Amniotic stem cell (primary cell): ENCODE measurements around the gene ZFP36L1.
A peak's percentile ranks its signal among the peaks of the same experiment; 100 is the strongest.
"Not testable (repeated sequence)": the region's sequence is repeated elsewhere in the genome, so short reads cannot be mapped to it uniquely, and the experiment has no call there.

Source experiments
- DNase-seq: peaks from one replicate; lab custom pipeline; 2025; lab: John Stamatoyannopoulos, UW

The ZFP36L1 gene

DNA sequence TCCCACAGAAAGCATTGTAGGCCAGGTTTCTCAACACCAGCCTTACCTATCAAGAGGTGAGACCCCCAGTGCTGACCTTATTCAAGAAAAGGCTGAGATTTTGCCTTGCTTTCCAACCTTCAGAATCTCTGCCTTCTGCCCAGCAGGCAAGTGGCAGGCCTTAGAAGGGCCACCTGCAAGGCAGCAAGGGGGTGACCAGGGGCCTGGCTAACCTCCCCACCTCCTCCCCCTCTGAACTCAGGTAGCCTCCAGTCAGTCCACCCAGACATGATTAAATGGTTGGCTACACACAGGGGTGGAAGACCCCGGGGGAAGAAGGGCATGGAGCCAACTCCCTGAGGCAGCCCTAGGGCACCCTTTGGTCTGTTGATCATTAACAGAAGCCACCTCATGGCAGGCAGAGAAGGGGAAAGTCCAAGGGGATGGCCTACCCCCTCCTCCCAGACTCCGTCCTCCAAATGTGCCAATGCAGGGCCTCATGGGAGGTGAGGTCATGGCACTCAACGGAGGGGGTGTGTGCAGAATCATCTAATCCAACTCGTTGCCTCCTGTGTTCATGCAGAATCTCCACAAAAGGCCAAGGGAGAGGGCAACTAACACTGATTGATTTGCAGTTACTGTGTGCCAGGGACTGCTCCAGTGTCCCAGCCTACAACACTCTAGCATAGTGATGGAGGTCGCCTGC lies 8.5 kb downstream of the ZFP36L1 start:
- no peak for DNase-seq

DNA sequence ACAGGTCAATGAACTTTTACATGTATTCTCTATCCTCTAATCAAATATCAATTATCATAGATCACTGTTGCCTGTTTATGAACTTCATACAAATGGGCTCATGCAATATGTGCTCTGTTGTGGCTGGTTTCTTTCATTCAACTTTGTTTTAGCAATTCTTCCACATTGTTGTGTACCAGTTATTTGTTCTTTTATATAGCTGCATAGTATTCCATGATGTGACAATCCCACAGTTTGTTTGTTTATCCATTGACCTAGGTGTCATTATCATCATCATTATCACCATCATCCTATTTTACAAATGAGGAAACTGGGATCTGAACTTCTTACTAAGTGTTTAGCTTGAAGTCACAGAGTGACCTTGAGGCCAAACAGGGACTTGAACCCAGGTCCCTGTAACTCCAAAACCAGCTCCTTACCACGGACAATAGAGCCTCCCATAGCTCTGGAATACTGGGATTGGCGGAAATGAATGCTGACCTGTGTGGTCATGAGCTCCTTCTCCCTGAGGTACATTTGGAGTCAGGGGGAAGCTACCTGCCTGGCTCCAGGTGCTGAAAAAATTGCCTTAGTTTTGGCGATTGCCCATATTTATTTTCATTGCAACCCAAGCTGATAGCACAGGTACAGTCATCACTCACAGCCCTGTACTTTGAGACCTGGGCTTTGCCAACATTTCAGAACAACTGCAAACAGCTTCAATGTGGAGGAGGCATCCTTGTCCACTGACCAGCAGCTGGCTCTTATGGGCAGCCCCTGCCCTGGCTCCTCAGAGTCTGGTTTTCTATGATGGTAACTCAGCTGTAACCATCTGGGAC lies 9.2 kb downstream of the ZFP36L1 start:
- DNase-seq = no peak

DNA sequence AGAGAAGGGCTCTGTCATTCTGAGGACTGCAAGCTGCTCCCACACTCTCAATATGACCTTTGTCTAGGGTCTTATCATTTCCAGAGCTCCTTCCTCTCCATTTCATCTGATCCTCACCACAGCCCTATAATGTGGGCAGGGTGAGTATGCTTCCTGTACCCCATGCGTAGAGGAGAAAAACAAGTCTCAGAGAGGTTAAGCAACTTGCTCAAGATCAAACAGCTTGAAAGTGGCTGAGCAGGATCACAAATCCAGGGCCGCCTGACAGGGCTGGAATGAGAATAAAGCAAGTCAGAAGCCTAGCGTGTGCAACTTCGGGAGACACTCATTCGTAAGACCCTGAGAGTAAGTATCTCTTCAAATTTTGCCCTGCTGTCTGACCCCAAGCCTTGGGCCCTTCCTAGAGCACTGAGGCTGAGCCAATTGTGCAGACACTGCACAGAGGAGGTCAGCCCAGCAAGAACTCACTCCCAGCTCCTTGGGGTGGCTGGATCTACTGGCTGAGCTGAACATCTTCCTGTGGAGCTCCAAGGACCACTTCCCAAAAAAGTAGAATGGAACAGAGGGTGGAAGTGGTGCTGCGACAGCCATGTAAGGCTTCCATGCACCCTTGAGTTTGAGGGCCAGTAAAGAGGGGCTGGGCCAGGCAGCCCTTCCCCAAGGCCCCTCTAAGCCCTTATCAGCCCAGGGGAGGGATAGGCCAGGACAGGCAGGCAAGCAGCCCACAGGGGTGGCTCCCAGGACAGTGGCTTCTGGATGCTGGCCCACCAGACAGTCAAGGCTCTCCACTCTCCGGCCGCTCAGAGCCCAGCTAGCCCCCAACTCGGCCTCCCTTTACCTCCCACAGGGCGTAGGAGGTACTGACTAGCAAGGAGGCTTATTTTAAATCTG lies 10.5 kb downstream of the ZFP36L1 start:
- DNase-seq = no peak

DNA sequence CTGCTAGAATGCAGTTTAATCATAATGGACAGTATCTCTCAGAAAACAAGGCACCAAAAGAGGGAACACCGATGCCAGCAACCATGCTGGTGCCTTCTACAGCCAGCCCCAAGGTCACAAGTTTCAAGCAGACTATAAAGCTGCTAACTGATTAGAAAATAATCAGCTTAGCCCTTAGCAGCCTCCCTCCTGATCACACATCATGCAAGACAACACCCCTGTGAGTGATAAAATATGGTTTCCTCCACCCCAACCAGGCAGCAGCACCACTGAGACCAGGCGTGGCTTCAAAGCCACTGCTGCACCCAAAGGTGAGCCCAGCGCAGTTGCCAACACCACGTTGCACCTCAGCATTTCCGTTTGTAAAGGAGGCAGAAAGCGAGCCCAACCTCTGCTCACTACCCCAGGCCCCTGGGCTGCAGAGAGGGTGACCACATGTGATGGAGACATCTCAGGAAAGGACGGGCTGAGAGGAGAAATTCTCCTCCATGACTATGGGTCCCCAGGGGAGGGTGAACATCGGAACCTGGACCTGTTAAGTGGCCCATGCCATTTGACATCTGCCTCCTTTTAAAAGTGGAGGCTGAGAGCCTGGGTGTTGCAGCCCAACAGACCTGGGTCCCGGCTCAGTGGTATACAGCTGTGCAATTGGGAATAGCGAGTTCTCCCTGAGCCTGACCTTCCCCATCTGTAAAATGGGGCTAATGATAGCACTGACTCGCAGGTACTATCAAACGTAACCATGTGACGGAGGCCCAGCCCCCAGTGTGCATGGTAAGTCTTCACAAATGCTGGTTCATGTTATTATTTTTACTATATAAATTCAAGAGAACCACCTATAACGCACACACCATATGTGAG lies 11.5 kb downstream of the ZFP36L1 start:
- no peak for DNase-seq

DNA sequence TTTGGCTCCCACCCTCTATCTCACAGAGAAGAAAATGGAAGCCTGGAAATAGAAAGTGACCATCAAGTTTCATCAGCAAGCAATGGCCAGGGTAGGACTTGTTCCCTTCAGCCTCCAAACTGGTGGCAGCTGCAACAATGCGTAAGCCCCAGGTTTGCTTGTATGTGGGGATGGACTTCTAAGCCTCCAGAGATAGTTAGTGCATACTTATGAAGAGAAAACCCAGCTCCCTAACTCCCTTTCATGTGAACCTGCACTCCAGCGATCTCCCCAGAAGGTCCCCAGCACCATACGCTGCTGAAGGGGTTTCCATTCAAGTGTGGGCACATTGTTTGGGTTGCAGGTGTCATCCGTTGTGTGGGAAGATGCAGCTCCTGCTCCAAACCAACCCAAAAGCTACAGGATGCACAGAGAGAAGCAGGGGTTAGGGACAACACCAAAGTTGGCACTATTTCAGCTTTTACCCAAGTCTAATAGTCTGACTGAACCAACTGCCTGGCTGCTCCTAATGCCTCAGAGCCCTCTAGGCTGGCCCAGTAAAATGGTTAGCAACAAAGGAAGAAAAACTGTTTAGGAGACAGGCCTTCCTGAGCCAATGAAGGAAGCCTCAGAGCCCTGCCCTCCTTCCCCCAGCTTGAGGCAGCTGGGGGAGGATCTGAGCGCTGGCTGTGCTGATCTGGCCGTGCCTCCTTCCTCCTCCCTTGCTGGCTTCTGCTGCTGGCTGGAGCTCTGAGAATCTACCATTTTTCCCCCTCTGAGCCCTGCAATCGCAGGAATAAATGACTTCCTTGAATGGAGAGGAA lies 12.3 kb downstream of the ZFP36L1 start:
- DNase-seq = no peak

GRCh38 chr14:68779761-68780323 lies 13.0 kb downstream of the ZFP36L1 start:
- DNase-seq = peak; percentile 45

- no peak for DNase-seq
These were observed 15.2 kb downstream of the ZFP36L1 start for GRCh38 chr14:68777644-68778043.

- DNase-seq = no peak
These were observed 17.2 kb downstream of the ZFP36L1 start for GRCh38 chr14:68775614-68776126.

GRCh38 chr14:68774771-68775613 lies 17.9 kb downstream of the ZFP36L1 start:
- peak; percentile 71 for DNase-seq

DNA sequence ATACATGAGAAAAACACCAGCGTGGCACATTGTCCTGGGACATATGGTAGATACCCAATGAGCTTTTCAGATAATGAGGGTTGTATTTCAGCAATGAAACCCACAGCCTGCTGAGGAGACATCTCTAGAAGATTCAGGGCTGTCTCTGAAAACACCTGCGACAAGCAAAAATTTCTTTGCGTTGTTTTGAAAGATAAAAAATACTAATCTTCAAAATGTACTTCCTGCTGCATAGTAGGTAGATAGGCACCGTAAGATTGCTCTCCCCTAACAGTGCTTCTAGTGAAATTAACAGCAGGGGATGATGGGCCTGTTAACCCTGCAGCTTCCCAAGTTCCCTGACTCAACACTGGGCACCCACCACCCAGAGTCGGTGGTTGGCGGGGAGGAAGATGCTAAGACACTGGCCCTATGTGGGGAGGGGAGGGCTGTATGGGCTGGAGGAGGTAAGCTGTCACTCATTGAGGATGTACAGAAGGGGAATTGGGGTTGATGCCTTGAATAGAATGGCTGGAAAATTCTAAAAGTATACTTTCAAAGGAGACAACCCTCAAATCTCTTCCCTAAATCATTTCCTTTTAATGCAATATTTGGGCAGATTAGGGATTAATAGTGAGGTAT lies 20.0 kb downstream of the ZFP36L1 start:
- DNase-seq = no peak

DNA sequence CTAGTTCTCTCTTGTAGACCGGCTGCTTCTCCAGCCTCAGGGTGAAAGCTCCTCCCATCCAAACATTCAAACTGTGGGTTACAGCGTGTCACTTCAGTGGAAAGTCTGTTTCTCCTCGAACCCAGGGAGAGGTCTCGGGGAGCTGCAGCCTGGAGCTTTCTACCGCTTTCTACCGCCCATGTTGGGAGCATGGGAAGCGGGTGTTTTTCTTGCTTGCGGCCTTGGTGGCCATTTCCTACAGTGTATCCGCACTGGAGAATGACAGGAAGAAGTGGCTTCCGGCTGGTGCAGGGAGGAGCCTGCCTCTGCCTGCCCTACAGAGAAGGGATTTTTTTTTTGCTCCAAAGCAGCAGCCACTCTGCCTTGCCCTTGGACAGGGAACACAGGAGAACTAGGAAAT lies 21.2 kb downstream of the ZFP36L1 start:
- DNase-seq = no peak

- DNase-seq = no peak
These were observed 22.1 kb downstream of the ZFP36L1 start for GRCh38 chr14:68770553-68771286.

GRCh38 chr14:68770051-68770450 lies 22.8 kb downstream of the ZFP36L1 start:
- no peak for DNase-seq

DNA sequence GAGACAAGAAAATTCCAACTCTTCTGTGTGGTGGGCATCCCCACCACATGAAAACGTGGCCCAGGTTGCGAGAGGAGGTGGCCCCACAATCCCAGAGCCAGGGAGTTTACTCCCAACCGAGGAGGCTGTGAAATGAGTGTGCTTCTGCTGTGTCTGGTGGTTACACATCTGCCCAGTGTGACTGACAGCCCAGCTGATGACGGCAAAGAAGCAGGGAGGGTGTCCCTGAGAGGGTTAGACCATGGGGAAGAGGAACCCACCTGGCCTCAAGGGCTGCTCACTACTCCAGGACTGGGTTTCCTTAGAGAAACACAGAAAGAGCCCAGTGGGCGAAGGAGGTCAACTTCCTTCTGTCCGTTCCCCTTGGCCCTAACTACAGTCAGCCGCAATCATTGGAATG lies 24.6 kb downstream of the ZFP36L1 start:
- no peak for DNase-seq

- no peak for DNase-seq
These were observed 25.6 kb downstream of the ZFP36L1 start for GRCh38 chr14:68767248-68767645.

- no peak for DNase-seq
These were observed 26.3 kb downstream of the ZFP36L1 start for GRCh38 chr14:68766299-68767247.

DNA sequence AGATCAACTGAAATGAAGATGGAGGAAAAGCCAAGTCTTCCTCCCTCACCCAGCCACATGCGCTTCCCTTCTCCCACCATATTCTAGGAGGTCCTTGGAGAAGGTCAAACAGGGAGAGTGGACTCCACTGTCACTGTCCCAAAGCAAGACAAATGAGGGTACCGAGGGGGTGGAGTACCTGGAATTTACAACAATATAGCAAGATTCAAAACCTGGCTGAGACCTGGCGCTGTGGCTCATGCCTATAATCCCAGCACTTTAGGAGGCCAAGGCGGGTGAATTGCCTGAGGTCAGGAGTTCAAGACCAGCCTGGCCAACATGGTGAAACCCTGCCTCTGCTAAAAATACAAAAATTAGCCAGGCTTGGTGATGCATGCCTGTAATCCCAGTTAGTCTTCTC lies 29.0 kb downstream of the ZFP36L1 start:
- not testable (repeated sequence) for DNase-seq
